ENCODE results near the gene SCN8A. TPM values are rescaled to one million over a fixed set of nuclear protein-coding genes. Genes with fewer than 3 reads are reported as not detected.

SCN8A gene
- total and polyA plus RNA-seq, 7 donors: under 0.01 to 2.1 (median 0.71) TPM

DNA sequence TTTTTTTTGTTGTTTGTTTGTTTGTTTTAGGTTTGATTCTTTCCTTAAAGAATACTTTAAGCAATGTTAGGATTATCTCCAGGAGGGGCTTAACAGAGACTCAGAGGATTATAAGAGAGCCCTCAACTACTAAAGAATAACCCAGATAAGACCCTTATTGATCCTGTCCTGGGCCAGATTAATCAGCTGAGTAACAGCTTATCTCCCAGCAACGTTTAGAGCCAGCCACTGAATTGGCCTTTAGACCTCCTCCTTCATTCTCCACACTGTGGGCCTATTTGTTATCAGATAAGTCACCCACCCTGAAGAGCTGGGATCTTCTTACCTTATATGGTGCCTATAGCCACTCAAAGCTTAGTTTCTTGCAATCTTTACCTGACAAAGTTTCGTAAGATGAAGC, 186.4 kb downstream of the SCN8A start:
- Histone ChIP-seq H3K4me3 (no peak overlapping the region), H3K9me3 (no peaks in the 10 kb centered on the region), H3K4me1 (no peaks in the 10 kb centered on the region), H3K27ac (no peak overlapping the region), H3K27me3 (no peaks in the 10 kb centered on the region), H3K36me3 (no peaks in the 10 kb centered on the region)
- WGBS, 2 donors: 52 to 71% methylated on average over 2 of the region's 2 CpGs
- TF ChIP-seq, protein P1, sequence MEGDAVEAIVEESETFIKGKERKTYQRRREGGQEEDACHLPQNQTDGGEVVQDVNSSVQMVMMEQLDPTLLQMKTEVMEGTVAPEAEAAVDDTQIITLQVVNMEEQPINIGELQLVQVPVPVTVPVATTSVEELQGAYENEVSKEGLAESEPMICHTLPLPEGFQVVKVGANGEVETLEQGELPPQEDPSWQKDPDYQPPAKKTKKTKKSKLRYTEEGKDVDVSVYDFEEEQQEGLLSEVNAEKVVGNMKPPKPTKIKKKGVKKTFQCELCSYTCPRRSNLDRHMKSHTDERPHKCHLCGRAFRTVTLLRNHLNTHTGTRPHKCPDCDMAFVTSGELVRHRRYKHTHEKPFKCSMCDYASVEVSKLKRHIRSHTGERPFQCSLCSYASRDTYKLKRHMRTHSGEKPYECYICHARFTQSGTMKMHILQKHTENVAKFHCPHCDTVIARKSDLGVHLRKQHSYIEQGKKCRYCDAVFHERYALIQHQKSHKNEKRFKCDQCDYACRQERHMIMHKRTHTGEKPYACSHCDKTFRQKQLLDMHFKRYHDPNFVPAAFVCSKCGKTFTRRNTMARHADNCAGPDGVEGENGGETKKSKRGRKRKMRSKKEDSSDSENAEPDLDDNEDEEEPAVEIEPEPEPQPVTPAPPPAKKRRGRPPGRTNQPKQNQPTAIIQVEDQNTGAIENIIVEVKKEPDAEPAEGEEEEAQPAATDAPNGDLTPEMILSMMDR (IDR thresholded peaks at IDR 0.05): no peak
- no peak for TF ChIP-seq POLR2A (IDR thresholded peaks at IDR 0.05)
- no peak for TF ChIP-seq EP300 (IDR thresholded peaks at IDR 0.05)
- TF ChIP-seq POLR2AphosphoS5 (IDR thresholded peaks at IDR 0.05): no peak
- intact Hi-C loops (cut with DNase I): no loop called here
- DNase-seq: no peak

DNA sequence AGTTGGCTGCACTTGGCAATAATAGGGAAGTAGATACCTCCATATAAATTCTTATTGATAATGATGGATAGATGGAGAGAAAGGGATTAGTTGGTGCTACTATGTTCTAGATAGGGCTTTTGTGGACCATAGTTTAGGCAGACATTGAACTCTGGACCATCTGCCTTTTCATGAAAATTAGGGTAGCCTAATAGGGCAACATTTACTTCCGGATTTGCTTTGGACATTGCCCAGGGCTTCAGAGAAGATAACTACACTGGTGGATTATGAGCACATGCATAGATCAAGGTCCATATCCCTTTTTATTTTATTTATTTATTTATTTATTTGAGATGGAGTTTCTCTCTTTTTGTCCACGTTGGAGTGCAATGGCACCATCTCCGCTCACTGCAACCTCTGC, 186.9 kb downstream of the SCN8A start:
- no peaks in the 10 kb centered on the region for H3K36me3 ChIP-seq
- intact Hi-C loops (cut with DNase I): no loop called here
- H3K27me3 ChIP-seq: no peaks in the 10 kb centered on the region
- no peak for DNase-seq
- WGBS, 2 donors: 56 to 81% methylated on average over 3 of the region's 3 CpGs
- no peak overlapping the region for H3K27ac ChIP-seq
- TF ChIP-seq EP300 (IDR thresholded peaks at IDR 0.05) (no peak), POLR2AphosphoS5 (IDR thresholded peaks at IDR 0.05) (no peak), POLR2A (IDR thresholded peaks at IDR 0.05) (no peak)
- TF ChIP-seq, protein P1 (IDR thresholded peaks at IDR 0.05): no peak
- H3K9me3 ChIP-seq: no peaks in the 10 kb centered on the region
- no peak overlapping the region for H3K4me3 ChIP-seq
- no peaks in the 10 kb centered on the region for H3K4me1 ChIP-seq

DNA sequence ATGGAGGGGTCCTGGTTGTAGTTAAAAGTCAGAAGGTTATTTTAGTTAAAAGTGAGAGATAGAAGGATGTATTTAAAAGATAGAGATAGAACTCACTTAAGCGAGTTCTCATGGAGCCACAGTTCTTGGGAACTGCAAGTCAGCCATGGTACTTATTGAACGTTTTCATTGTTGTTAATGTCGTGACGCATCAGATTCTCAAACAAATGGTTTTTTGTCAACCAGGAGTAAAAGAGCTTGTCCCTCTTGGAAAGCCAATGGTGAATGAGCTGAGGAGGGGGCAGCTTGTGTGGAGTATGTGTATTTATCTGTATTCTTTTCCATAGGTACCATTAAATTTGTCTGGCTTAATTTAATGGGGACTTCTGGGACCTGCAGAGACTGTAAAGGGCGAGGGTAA, 188.8 kb downstream of the SCN8A start:
- H3K9me3 ChIP-seq: no peaks in the 10 kb centered on the region
- TF ChIP-seq, protein P1 (IDR thresholded peaks at IDR 0.05): no peak
- TF ChIP-seq EP300 (IDR thresholded peaks at IDR 0.05): no peak
- no peak for TF ChIP-seq POLR2A (IDR thresholded peaks at IDR 0.05)
- TF ChIP-seq POLR2AphosphoS5 (IDR thresholded peaks at IDR 0.05): no peak
- 80 to 95% methylated on average over 5 of the region's 5 CpGs for WGBS, 2 donors
- H3K27ac ChIP-seq: no peak overlapping the region
- intact Hi-C loops (cut with DNase I): no loop called here
- DNase-seq: no peak
- no peaks in the 10 kb centered on the region for H3K36me3 ChIP-seq
- no peaks in the 10 kb centered on the region for H3K4me1 ChIP-seq
- no peaks in the 10 kb centered on the region for H3K27me3 ChIP-seq
- H3K4me3 ChIP-seq: no peak overlapping the region

DNA sequence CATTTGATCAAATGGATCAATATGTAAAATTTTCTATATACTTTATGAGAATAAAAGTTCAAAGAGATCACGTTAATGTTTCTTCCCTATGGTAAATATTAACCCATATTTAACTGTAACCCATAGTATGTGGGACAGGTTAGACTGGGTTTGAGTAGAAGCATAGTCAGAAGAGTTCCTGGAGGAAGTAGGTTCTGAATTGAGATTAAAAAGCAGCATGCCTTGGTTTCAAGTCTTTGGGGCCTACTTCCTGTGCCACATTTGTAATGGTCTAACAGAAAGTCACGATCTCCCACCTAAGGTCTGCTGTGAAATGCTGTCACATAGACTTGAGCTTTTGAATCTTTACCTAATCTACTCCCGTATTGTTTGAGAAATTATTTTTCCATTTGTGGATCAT, 193.7 kb downstream of the SCN8A start:
- Histone ChIP-seq H3K9me3 (no peaks in the 10 kb centered on the region), H3K4me3 (no peak overlapping the region), H3K4me1 (no peaks in the 10 kb centered on the region), H3K27me3 (no peaks in the 10 kb centered on the region), H3K27ac (no peak overlapping the region), H3K36me3 (no peaks in the 10 kb centered on the region)
- no peak for DNase-seq
- WGBS, 2 donors: 54 to 60% methylated on average over 3 of the region's 3 CpGs
- intact Hi-C loops (cut with DNase I): no loop called here
- TF ChIP-seq POLR2AphosphoS5 (IDR thresholded peaks at IDR 0.05) (no peak), POLR2A (IDR thresholded peaks at IDR 0.05) (no peak), EP300 (IDR thresholded peaks at IDR 0.05) (no peak)
- TF ChIP-seq, protein P1 (IDR thresholded peaks at IDR 0.05): no peak

DNA sequence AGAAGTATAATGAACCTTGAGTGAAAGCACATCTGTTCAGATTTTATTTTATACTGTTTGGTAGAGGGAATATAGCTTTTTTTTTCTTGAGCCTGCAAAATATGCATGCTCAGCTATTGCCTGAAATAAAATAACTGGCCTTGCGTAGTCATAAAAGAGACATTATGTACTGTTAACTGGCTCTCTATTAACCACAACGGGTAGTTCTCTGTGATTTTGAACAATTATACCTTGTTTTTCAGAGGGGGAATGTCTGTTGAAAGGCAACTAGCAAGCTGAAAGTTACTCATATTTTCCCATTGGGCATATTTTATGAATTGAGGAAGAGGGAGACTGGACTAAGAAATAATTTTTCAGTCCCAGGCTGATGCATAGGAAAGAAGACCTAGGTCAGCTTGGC, 194.9 kb downstream of the SCN8A start:
- H3K27me3 ChIP-seq: no peaks in the 10 kb centered on the region
- no peak overlapping the region for H3K27ac ChIP-seq
- DNase-seq: no peak
- WGBS, 2 donors: 82 to 91% methylated on average over 2 of the region's 2 CpGs
- no peaks in the 10 kb centered on the region for H3K9me3 ChIP-seq
- no peaks in the 10 kb centered on the region for H3K36me3 ChIP-seq
- TF ChIP-seq EP300 (IDR thresholded peaks at IDR 0.05) (no peak), POLR2AphosphoS5 (IDR thresholded peaks at IDR 0.05) (no peak), POLR2A (IDR thresholded peaks at IDR 0.05) (no peak)
- TF ChIP-seq, protein P1 (IDR thresholded peaks at IDR 0.05): no peak
- no peak overlapping the region for H3K4me3 ChIP-seq
- intact Hi-C loops (cut with DNase I): no loop called here
- no peaks in the 10 kb centered on the region for H3K4me1 ChIP-seq
